Mesenteric fat pad (tissue), 1 donor: ENCODE data around the gene RAI14. TPM values are rescaled to one million over a fixed set of nuclear protein-coding genes. Genes with fewer than 3 reads are reported as not detected.
"Not testable (repeated sequence)": the region's sequence is repeated elsewhere in the genome, so short reads cannot be mapped to it uniquely, and the experiment has no call there.

Source experiments
- DNase-seq: peaks from one replicate; pipeline ENCODE4 v3.0.0-alpha.2; 2020; ENCODE audit warnings: low spot score
- total RNA-seq: library from RNA; stranded (reverse); fragmentation: NEBNext Ultra II Directional; extraction: Animal tissue kit (Norgen Biotek cat#: 25700); gene quantifications from one replicate; pipeline ENCODE4 v1.2.1, GENCODE V29; 2021
- donor health status: DM: yes; HTN: yes; CAD: no.

The RAI14 gene
- total RNA-seq, 1 donor from 2014 or later = 33.7 TPM

DNA sequence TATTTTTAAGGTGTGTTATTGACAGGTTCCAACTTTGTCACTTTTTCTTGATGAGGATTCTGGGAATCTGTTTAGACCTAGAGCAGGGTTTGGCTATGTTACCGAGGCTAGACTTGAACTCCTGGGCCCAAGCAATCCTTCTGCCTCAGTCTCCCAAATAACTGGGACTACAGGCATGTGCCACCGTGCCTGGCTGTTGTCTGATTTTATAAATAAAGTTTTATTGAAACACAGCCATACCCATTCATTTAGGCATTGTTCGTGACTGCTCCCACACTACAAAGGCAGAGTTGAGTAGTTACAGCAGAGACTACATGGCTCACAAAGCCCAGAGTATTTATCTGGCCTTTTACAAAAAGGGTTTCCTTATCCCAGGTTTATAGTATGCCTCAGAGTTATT, 102.4 kb downstream of the RAI14 start:
- no peak for DNase-seq

DNA sequence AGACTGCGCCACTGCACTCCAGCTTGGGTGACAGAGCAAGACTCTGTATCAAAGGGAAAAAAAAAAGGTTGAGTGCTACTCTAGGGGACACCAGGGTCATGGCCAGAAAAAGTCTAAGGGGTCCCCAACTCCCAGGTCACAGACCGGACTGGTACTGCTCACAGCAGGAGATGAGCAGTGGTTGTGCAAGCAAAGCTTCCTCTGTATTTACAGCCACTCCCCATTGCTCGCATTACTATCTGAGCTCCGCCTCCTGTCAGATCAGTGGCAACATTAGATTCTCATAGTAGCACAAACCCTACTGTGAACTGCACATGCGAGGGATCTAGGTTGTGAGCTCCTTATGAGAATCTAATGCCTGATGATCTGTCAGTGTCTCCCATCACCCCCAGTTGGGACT, 103.1 kb downstream of the RAI14 start:
- not testable (repeated sequence) for DNase-seq

DNA sequence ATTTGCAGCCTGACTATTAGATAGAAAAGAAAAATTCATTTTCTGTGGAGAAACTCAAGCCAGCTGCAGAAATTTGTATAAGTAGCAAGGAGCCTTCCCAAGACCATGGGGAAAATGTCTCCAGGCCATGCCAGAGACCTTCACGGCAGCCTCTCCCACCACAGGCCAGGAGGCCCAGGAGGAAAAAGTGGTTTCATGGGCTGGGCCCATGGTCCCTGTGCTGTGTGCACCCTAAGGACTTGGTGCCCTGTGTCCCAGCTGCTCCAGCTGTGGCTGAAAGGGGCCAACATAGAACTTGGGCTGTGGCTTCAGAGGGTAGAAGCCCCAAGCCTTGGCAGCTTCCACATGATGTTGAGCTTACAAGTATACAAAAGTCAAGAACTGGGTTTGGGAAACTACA, 109.5 kb downstream of the RAI14 start:
- no peak for DNase-seq

DNA sequence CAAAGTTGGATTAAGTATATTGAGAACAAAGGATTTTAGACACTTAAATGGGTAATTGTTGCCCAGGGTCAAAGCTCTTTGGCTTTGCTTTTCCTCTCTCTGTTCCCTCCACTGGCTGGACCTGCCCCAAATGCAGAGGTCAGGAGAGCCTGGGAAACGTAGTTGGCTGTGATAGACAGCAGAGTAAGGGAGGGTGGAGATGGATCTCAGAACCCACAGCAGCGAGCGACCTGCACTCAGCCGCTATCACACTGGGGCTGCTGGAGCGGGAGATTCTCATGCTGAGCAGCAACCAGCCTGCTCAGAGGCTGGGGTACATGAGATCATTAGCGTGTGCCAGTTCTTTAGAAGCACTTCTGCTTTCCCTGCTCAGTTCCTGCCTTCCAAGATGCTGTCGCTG, 111.1 kb downstream of the RAI14 start:
- no peak for DNase-seq

DNA sequence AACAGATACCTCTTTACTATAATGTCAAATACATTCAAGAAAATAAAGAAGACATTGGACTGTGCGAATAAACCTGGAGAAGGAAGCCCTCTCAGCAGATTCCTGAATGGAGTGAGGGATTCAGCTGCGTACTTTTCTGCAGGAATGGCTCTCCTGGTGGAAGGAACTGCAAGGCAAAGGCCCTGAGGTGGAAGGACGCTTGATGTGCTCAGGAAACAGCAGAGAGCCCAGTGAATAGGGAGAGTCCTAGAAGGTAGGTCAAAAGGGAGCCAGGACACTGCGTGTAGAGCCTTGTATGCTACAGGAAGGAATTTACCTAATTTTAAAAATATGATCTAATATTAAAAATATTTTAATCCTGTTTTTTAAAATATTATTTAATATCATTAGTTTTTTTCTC, 114.4 kb downstream of the RAI14 start:
- DNase-seq = no peak

DNA sequence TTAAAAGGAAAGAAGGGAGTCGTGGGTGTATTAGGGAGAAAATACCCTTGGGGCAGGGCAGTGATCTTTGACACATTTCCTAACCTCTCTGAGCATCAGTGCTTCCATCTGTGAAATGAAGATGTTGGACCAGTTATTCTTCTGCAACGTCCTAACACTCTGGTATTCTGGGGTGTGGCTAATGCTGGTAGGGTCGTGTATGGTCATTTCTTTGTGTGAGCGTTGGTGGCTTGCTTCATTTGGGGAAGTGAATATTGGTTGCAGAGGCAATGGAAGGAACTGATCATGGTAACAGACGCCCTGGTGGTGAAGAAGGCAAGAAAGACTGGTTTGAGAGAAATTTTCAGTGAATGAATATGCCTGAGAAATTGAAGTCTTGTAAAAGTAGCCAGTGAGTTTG, 114.9 kb downstream of the RAI14 start:
- DNase-seq = no peak

DNA sequence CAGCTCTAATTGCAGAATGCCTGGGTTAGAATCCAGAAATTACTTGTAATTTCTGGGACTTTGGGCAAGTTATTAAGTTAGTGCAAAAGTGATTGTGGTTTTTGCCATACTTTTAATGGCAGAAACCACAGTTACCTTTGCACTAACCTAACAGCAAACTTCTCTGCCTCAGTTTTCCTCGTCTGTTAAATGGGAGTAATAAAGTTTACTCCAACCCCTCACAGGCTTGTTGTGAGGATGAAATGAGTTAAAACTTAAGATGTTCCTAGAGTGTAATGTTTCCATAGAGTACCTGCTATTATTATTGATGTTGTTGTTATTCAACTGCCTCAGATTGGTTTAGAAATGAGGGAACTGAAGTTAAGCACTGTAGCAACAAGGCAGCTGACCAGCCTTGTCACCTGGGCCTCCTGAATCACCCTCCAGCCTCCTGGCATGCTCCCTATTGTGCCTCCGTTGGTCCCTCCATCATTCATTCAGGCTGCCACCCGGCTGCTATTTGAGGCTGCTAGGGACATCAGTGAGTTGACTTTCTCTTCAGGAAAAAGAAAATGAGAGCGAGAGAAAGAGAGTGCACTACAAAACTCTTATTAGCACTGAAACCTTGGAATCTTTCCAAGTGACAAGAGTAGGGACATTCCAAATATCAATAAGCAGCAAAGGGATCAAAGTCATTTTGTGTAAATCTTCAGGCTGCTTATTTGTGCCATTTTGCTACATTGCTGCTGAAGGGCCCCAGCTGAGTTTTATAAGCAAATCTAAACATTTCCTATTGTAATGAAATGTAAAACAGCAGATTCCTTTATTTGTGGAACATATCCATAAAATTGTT, 116.4 kb downstream of the RAI14 start:
- DNase-seq = no peak

DNA sequence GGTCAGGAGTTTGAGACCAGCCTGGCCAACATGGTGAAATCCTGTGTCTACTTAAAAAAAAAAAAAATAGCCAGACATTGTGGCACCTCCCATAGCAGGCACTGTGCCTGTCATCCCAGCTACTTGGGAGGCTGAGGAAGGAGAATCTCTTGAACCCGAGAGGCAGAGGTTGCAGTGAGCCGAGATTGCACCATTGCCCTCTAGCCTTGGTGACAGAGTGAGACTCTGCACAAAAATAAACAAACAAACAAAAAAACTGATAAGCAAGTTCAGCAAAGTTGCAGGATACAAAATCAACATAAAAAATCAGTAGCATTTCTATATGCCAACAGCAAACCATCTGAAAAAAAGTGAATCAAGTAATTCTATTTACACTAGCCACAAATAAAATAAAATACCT, 118.0 kb downstream of the RAI14 start:
- no peak for DNase-seq

DNA sequence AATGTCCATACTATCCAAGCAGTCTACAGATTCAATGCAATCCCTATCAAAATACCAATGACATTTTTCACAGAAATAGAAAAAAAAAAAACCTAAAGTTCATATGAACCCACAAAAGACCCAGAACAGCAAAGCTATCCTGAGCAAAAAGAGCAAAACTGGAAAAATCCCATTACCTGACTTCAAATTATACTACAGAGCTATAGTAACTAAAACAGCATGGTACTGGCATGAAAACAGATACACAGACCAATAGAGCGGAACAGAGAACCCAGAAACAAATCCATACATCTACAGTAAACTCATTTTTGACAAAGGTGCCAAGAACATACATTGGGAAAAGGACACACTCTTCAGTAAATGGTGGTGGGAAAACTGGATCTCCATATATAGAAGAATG, 118.5 kb downstream of the RAI14 start:
- not testable (repeated sequence) for DNase-seq

DNA sequence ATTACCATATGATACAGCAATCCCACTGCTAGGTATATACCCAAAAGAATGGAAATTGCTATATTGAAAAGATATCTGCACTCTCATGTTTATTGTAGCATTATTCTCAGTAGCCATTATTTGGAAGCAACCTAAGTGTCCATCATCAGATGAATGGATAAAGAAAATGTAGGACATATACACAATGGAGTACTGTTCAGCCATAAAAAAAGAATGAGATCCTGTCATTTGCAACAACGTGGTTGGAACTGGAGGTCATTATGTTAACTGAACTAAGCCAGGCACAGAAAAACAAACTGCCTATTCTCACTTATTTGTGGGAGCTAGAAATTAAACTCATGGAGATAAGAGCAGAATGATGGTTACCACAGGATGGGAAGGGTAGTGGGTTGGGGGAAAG, 119.8 kb downstream of the RAI14 start:
- no peak for DNase-seq

DNA sequence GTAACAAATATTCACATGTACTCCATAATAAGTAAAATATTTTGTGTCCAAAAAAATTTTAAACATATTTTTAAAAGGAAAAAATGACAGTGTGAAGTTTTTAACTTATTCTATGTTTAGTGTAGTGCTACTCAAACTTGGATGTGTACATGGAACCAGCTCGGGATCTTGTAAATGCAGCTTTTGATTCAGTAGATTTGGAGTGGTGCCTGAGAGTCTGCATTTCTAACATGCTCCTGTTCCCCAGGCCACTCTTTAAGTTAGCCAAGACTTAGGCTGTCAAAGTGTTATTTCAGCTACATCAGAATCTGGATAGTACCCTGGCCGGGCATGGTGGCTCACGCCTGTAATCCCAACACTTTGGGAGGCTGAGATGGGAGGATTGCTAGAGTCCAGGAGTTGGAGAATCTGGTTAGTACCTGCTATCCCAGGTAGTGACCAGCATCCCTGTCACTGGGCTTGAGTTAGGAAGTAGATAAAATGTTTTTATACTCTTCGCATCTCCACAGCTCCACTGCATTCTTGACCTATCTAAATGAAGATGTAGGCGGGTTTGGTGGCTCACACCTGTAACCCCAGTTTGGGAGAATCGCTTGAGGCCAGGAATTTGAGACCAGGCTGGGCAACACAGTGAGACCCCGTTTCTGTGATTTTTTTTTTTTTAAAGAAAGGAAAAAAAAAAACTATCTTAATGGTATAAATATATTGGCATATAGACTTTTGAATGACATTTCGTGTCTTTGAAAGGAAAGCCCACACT, 122.1 kb downstream of the RAI14 start:
- DNase-seq = no peak

DNA sequence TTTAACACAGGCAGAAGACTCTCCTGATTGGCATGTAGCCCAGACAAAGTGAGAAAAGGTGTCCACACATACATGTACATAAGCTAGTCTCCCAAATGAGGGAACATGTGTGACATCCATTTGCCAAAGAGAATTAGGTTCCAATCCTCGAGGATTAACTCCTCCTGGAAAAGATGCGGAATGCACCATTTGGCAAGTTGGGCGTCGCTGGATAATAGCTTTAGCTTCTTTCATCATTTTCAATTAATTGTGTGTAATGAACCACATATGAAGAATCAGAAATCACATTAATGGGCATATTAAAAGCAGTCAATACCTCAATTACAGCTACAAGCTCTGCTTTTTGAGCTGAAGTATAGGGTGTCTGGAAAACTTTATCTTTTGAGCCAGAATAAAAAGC, 127.8 kb downstream of the RAI14 start:
- not testable (repeated sequence) for DNase-seq

DNA sequence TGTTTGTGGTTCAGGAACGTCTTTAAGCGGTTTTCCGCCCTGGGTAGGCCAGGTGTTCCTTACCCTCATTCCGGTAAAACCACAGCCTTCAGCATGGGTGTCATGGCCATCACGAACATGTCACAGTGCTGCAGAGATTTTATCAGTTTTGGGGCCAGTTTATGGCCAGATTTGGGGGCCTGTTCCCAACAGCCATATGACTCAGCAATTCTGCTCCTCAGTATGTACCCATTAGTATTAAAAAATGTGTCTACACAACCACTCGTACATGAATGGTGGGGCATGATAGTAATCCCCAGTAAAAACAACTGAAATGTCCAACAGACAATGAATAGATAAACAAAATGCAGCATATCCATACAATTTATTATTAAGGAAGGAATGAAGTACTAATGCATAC, 130.9 kb downstream of the RAI14 start:
- DNase-seq = no peak

DNA sequence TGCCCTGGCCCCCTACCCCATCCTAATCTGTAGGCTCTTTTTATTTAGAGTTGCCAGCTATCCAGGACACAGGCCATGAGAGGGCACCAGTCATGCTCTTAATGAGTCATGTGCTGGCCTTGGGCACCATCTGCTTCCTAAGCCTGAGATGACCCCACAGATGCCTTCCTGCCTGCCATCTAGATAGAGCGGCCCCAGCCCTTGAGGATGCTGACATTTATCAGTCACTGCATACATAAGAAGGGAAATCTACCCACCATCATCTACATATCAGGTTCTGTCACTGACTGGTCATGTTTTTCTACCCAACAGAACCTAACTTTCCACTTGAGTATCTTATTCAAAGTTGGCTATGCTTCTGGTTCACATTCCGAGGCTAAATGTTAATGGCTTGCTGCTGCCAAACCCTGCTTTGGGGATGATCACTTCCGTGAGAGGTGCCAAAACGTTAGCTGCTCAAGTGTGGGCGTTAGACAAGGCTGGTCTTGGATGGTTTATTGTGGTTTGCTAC, 132.9 kb downstream of the RAI14 start:
- DNase-seq = no peak

DNA sequence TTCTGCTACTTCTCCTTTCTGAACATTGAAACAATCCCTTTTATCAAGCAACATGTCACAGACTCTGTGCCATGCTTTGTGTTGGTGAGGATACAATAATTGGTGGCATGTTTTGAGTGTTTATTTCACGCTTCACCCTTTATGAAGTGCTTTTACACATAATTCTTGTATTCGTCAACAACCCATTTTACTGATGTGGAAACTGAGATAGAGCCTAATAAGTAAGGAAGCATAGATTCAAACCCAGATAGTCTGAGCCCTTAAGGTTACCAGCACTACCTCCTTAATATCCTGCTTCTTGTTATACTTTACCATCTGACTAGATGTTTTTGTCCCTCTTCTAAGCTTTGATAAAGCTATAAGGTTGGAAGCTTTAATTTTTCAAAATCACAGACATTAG, 133.5 kb downstream of the RAI14 start:
- DNase-seq = no peak

DNA sequence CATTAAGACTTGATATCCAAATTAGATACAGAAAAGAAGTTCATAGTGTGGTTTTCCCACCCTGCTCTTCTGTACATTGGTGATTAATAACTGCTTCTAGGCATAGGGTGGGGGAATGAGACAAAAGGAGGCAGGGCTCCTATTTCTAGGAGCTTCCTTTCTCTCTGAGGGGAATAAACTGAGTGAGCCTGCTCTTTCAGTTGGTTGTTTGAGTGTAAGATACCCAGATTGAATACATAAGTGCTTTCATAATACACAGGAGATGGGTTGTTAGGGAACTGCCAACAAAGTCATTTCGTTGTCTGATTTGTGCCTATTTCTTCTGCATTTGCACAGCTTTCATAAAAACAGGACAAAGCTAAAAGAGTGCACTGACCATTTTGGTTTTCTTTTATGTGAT, 133.9 kb downstream of the RAI14 start:
- DNase-seq = no peak

DNA sequence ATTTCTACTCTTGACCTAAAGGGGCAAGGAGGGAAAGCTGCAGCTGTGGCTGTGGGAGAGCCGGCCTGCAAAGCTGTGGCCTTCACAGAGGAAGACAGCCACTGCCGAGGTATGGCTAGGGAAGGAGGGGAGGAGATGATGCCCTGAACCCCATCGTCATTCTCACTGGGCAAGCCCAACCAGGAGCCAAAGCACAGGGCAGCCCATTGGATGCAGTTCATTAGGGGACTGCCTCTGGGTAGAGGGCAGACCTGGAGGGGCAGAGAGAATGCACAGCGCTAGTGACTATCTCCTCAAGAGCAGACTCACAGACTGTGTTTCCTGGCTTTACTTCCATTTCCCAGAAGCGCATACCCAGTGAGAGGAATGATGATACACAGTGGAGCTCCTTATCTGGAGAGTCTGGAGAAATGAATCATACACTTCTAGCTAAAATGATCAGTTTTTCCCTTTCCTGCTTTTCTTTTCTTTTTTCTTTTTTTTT, 135.7 kb downstream of the RAI14 start:
- no peak for DNase-seq

DNA sequence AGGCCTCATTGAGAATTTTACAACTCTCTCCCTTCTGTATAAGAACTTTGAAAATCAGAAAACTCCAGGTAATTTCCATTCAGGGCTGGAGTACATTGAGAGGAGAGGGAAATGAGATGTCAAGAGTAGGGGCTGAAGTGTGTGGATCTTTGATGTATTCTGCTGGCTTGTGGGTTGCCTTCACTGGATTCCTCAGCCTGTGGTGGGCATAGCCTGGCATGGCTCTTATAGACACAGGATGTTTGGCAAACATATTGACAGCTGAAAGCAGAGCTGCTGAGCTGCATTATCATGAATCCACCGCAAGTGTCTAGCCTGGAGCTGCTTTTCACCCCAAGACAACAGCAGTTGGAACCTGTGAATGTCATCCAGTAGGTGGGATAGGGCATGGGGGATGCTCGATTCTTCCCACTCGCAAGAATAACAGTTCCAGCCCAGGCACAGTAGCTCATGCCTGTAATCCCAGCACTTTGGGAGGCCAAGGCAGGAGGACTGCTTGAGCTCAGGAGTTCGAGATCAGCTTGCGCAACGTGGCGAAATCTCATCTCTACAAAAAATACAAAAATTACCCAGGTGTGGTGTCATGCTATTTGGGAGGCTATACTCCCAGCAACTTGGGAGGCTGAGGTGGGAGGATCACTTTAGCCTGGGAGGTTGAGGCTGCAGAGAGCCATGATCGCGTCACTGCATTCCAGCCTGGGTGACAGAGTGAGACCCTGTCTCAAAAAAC, 146.9 kb downstream of the RAI14 start:
- no peak for DNase-seq

DNA sequence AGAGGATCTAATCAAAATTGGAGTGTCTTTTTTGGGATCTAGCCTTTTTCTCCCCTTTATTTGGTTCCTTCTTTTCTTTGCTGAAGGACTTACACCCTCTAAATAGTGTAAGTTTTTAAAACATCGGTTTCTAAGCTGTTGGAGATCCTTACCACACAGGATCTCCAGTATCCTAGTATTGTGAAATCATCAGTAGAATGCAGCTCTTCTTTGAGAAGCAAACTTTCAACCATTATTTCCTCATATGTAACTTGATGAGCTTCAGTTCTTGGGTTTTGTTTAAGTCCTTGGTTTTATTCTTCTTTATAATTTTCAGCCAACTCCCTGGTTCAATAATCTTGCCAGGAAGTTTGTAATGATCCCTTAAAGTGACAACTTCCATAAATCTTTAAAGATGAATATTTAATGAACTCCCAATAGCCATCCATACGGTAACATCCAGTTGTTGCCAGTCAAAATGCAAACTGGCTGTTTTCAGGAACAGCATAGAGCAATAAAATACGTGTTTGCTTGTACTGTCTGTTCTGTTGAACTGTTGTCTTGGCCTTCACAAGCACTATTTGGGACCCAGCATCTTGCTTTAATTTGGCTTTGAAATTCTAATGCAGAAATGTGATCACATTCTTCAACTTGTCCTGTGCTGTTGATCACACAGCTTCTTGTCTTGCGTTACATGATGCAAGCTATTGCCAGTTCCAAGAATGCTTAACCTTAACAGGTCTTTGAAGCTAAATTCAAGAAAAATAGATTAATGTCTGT, 148.0 kb downstream of the RAI14 start:
- no peak for DNase-seq

DNA sequence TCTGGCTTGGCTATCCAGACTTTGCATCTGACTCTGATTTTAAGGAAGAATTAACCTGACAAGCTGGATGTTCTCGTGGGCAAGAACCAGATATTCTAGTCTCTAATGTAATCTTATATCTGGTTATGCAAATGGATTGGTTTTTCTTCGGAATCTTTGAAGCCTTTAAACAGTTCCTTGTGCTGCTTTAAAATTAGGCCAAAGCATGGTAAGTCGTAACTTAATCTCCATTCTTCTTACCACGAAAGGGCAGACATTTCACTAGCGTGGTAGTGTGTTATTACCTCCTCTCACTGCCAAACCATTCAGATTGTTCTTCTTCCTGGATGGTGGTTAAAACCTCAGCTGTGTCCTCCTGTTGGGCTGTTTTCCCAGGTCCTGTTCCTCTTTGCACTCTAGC, 148.8 kb downstream of the RAI14 start:
- DNase-seq = no peak

DNA sequence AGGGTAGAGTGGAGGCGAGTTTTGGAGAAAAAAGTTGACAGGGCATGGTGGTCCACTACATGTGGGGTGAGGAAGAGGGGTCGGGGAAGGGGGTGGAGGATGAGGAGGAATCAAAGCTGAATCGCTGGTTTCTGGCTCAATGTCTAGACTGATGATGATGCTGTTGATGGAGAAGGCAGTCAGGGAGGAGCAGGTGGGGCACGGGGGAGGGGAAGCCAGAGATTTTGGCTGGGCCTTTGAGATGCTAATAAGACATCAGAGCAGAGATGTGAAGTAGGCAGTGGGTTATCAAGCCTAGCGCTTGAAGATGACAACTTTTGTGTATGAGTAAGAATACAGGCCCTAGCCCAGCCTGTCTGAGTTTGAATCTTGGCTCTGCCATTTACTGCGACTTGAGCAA, 150.4 kb downstream of the RAI14 start:
- no peak for DNase-seq
